Erythroblast (primary cell): Measurements from ENCODE around the gene SLC12A9.

Experiments
- GATA1 ChIP-seq: IDR thresholded peaks from 2 replicates; pipeline ENCODE4 v1.6.1; 2011; ENCODE audit warnings: low read depth, mild to moderate bottlenecking, control low read depth, low read length, moderate library complexity
- POLR2A ChIP-seq: IDR thresholded peaks from 2 replicates; pipeline ENCODE4 v1.6.1; 2011; ENCODE audit warnings: mild to moderate bottlenecking, low read length

DNA sequence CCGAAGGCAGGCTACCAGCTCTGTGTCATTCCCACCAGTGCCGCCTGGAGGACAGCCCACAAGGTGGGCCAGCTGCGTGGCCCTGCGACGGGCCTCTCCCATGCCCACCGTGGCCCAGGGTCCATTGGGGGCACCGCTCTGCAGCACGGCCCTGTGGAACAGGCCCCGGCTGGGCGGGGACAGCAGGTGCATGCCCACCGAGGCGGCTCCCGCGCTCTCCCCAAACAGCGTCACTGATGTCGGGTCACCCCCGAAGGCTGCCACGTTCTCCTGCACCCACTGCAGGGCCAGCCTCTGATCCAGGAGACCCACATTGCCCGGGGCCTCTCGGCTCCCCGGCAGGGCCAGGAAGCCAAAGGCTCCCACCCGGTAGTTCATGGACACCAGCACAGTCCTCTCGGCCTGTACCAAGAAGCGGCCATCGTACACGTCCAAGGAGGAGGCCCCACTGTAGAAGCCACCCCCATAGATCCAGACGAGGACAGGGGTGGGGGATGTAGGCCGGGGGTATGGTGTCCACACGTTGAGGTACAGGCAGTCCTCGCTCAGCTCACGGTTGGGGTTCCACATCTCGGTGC lies 40.9 kb downstream of the SLC12A9 start:
- TF ChIP-seq POLR2A, result no peak
- no peak for TF ChIP-seq GATA1
